ENCODE results near the gene HERPUD1. TPM values are rescaled to one million over a fixed set of nuclear protein-coding genes. Genes with fewer than 3 reads are reported as not detected.
A peak's percentile ranks its signal among the peaks of the same experiment; 100 is the strongest.

The HERPUD1 gene
- total and polyA plus RNA-seq, 9 of the 15 experiments (the other 6 are each of a cell fraction or from before 2014, with no cell fraction given): 14.2 to 60.7 (median 37.4) TPM

DNA sequence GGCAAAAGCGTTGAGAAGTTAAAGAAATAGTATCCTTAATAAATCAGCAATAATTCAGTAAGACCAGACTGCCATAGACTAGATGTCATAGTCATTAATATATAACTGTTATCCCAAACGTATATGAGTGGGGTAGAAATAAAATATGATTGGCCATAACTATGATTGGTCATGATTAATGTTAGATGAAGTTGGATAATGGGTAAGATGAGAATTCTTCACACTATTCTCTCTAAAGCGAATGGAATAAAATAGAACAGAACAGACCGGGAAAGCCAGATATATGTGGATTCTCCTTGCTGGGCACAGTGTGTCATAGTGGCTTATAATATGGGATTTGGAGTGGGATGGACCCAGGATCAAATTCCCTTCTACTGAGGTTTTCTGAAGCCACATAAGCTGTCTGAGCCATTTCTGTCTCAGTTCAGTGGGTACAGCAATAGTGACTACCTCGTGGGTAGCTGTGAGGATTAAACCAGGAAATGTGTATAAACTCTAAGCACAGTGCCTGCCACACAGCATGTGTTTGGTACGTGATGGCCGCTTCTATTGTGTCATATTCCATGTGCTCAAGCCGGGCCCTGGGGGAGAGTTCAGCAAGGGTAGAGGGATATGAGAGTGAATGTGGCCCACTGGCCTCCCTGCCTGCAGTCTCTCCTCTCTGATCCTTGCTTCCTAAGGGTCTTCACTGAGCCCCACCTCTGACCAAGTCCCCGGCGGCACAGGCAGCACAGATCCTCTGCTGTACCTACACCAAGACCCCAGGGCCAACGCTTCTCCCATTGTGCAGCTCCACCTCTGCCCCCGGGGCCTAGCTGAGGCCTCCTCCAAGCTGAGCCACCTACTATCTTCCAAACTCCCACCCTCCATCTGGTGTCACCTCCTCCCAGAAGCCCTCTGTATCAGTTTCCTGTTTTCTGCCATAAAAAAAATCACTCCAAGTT, 33.5 kb downstream of the HERPUD1 start (continued):
- TF ChIP-seq CEBPG (CRISPR knock-in tag; IDR thresholded peaks at IDR 0.05) (no peak), CEBPG (tag; conservative IDR thresholded peaks at IDR 0.05 in 1 of 2, IDR thresholded peaks at IDR 0.05 in 1 of 2) (peak in 1 of 2 experiments; percentile 51; a peak in 1 of 4 replicates), ZFP1 (CRISPR knock-in tag; IDR thresholded peaks at IDR 0.05) (no peak), ZNF316 (IDR thresholded peaks at IDR 0.05) (no peak), MECOM (CRISPR knock-in tag; IDR thresholded peaks at IDR 0.05) (no peak), FOXJ2 (tag; IDR thresholded peaks at IDR 0.05) (no peak), TRIM28 (IDR thresholded peaks at IDR 0.05) (no peak), U2AF1 (optimal IDR thresholded peaks at IDR 0.05; ENCODE audit: low read depth, low read length) (no peak), BCOR (IDR thresholded peaks at IDR 0.05) (peak; percentile 53; the same call in 1 of the 2 replicates)
- TF ChIP-seq, protein P1, sequence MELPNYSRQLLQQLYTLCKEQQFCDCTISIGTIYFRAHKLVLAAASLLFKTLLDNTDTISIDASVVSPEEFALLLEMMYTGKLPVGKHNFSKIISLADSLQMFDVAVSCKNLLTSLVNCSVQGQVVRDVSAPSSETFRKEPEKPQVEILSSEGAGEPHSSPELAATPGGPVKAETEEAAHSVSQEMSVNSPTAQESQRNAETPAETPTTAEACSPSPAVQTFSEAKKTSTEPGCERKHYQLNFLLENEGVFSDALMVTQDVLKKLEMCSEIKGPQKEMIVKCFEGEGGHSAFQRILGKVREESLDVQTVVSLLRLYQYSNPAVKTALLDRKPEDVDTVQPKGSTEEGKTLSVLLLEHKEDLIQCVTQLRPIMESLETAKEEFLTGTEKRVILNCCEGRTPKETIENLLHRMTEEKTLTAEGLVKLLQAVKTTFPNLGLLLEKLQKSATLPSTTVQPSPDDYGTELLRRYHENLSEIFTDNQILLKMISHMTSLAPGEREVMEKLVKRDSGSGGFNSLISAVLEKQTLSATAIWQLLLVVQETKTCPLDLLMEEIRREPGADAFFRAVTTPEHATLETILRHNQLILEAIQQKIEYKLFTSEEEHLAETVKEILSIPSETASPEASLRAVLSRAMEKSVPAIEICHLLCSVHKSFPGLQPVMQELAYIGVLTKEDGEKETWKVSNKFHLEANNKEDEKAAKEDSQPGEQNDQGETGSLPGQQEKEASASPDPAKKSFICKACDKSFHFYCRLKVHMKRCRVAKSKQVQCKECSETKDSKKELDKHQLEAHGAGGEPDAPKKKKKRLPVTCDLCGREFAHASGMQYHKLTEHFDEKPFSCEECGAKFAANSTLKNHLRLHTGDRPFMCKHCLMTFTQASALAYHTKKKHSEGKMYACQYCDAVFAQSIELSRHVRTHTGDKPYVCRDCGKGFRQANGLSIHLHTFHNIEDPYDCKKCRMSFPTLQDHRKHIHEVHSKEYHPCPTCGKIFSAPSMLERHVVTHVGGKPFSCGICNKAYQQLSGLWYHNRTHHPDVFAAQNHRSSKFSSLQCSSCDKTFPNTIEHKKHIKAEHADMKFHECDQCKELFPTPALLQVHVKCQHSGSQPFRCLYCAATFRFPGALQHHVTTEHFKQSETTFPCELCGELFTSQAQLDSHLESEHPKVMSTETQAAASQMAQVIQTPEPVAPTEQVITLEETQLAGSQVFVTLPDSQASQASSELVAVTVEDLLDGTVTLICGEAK (IDR thresholded peaks at IDR 0.05): no peak
- TF ChIP-seq, protein P1 (CRISPR knock-in tag; IDR thresholded peaks at IDR 0.05): no peak
- TF ChIP-seq, protein P2, sequence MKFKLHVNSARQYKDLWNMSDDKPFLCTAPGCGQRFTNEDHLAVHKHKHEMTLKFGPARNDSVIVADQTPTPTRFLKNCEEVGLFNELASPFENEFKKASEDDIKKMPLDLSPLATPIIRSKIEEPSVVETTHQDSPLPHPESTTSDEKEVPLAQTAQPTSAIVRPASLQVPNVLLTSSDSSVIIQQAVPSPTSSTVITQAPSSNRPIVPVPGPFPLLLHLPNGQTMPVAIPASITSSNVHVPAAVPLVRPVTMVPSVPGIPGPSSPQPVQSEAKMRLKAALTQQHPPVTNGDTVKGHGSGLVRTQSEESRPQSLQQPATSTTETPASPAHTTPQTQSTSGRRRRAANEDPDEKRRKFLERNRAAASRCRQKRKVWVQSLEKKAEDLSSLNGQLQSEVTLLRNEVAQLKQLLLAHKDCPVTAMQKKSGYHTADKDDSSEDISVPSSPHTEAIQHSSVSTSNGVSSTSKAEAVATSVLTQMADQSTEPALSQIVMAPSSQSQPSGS (CRISPR knock-in tag; IDR thresholded peaks at IDR 0.05): no peak
- TF ChIP-seq, protein P3, sequence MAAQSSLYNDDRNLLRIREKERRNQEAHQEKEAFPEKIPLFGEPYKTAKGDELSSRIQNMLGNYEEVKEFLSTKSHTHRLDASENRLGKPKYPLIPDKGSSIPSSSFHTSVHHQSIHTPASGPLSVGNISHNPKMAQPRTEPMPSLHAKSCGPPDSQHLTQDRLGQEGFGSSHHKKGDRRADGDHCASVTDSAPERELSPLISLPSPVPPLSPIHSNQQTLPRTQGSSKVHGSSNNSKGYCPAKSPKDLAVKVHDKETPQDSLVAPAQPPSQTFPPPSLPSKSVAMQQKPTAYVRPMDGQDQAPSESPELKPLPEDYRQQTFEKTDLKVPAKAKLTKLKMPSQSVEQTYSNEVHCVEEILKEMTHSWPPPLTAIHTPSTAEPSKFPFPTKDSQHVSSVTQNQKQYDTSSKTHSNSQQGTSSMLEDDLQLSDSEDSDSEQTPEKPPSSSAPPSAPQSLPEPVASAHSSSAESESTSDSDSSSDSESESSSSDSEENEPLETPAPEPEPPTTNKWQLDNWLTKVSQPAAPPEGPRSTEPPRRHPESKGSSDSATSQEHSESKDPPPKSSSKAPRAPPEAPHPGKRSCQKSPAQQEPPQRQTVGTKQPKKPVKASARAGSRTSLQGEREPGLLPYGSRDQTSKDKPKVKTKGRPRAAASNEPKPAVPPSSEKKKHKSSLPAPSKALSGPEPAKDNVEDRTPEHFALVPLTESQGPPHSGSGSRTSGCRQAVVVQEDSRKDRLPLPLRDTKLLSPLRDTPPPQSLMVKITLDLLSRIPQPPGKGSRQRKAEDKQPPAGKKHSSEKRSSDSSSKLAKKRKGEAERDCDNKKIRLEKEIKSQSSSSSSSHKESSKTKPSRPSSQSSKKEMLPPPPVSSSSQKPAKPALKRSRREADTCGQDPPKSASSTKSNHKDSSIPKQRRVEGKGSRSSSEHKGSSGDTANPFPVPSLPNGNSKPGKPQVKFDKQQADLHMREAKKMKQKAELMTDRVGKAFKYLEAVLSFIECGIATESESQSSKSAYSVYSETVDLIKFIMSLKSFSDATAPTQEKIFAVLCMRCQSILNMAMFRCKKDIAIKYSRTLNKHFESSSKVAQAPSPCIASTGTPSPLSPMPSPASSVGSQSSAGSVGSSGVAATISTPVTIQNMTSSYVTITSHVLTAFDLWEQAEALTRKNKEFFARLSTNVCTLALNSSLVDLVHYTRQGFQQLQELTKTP (IDR thresholded peaks at IDR 0.05; ENCODE audit: low read depth in 1 of 2, partially characterized antibody in 2 of 2): no peak
